Gastrocnemius medialis (tissue), 4 donors: ENCODE measurements around the gene S100PBP.

Source experiments
- POLR2A ChIP-seq, 2 donors: fragments of 450-650 bp; IDR thresholded peaks; one replicate each; pipeline ENCODE4 v1.6.1; 2017; ENCODE audit warnings: antibody characterized with exemption in 2 of 2, mild to moderate bottlenecking in 2 of 2, moderate library complexity in 2 of 2
- TF ChIP-seq, protein P1 (sequence below), 5 experiments: fragments of 450-650 bp in 3 of 5; fragments of 200-600 bp in 2 of 5; sonication (generic) in 2 of 5; IDR thresholded peaks in 4 of 5; conservative IDR thresholded peaks in 1 of 5; 1 replicate in 4 of 5; 2 replicates in 1 of 5; pipeline ENCODE4 v1.5.1; 2016 to 2019; ENCODE audit warnings: antibody characterized with exemption in 5 of 5, mild to moderate bottlenecking in 3 of 5, moderate library complexity in 3 of 5

DNA sequence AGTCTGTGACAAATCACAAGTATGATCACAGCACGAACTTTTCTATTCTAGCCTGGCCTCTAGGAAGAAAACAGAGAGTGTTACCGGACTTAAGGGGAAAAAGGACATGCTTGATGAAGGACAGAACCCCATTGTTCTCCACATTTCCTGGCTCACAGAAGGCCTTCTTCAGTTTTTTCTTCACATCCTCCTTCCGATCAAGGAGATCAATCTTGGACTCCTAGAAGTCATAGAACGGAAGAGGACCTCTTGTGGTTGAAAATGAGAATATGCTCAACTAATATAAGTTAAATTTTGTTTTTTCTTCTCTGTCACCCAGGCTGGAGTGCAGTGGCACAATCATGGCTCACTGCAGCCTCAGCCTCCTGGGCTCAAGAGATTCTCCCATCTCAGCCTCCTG lies 30.6 kb upstream of the S100PBP start:
- TF ChIP-seq, protein P1, sequence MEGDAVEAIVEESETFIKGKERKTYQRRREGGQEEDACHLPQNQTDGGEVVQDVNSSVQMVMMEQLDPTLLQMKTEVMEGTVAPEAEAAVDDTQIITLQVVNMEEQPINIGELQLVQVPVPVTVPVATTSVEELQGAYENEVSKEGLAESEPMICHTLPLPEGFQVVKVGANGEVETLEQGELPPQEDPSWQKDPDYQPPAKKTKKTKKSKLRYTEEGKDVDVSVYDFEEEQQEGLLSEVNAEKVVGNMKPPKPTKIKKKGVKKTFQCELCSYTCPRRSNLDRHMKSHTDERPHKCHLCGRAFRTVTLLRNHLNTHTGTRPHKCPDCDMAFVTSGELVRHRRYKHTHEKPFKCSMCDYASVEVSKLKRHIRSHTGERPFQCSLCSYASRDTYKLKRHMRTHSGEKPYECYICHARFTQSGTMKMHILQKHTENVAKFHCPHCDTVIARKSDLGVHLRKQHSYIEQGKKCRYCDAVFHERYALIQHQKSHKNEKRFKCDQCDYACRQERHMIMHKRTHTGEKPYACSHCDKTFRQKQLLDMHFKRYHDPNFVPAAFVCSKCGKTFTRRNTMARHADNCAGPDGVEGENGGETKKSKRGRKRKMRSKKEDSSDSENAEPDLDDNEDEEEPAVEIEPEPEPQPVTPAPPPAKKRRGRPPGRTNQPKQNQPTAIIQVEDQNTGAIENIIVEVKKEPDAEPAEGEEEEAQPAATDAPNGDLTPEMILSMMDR (IDR thresholded peaks at IDR 0.05 in 4 of 5, conservative IDR thresholded peaks at IDR 0.05 in 1 of 5): no peak
- no peak for TF ChIP-seq POLR2A (IDR thresholded peaks at IDR 0.05)
